Activated B cell treated with CpG ODN at 0.5 μM for 24 hours (primary cell): ENCODE data around the gene SH3RF1. TPM values are rescaled to one million over a fixed set of nuclear protein-coding genes. Genes with fewer than 3 reads are reported as not detected.
"Not testable (repeated sequence)": the region's sequence is repeated elsewhere in the genome, so short reads cannot be mapped to it uniquely, and the experiment has no call there.

Experiments used
- ATAC-seq: fragments of 200-7000 bp; cut with Tn5 transposase; one replicate; pipeline ENCODE4 v1.10.0; 2021; ENCODE audit warnings: low read depth, mild to moderate bottlenecking, moderate library complexity
- CTCF ChIA-PET: fragments of 350-600 bp; sonication (Branson Sonifier 250); formaldehyde crosslinking; loops from one replicate; lab custom pipeline; 2021; ENCODE audit warnings: antibody characterized with exemption; lab: Charles Lee
- POLR2A ChIA-PET: fragments of 350-600 bp; sonication (Branson Sonifier 250); formaldehyde crosslinking; loops from one replicate; lab custom pipeline; 2021; ENCODE audit warnings: antibody characterized with exemption; lab: Charles Lee
- DNase-seq: peaks from one replicate; pipeline ENCODE4 v3.0.0; 2022
- H3K27ac Mint-ChIP-seq: one replicate; pipeline ENCODE4 v1.8.0; 2020; ENCODE audit warnings: mixed read lengths
- H3K27me3 Mint-ChIP-seq: one replicate; pipeline ENCODE4 v1.8.0; 2021; ENCODE audit warnings: mixed read lengths
- H3K36me3 Mint-ChIP-seq: one replicate; pipeline ENCODE4 v1.8.0; 2021; ENCODE audit warnings: low read depth, mixed read lengths
- H3K4me1 Mint-ChIP-seq: one replicate; pipeline ENCODE4 v1.8.0; 2021; ENCODE audit warnings: mixed read lengths
- H3K4me3 Mint-ChIP-seq: one replicate; pipeline ENCODE4 v1.8.0; 2020; ENCODE audit warnings: mild to moderate bottlenecking, mixed read lengths
- H3K9me3 Mint-ChIP-seq: one replicate; pipeline ENCODE4 v1.8.0; 2020; ENCODE audit warnings: mixed read lengths
- intact Hi-C: fragments of 100-400 bp; cut with micrococcal nuclease; formaldehyde crosslinking; loops from one replicate; pipeline ENCODE4 v1.15.1; 2024
- total RNA-seq: library from RNA; stranded (reverse); gene quantifications from 2 replicates; pipeline ENCODE4 v1.2.3, GENCODE V29; 2022
- TF ChIP-seq, protein P1 (sequence below): fragments of 200-600 bp; IDR thresholded peaks from one replicate; pipeline ENCODE4 v1.8.0; 2022; ENCODE audit warnings: antibody characterized with exemption, mild to moderate bottlenecking

Gene SH3RF1
- total RNA-seq, 1 donor from 2014 or later = 7.1 TPM

DNA sequence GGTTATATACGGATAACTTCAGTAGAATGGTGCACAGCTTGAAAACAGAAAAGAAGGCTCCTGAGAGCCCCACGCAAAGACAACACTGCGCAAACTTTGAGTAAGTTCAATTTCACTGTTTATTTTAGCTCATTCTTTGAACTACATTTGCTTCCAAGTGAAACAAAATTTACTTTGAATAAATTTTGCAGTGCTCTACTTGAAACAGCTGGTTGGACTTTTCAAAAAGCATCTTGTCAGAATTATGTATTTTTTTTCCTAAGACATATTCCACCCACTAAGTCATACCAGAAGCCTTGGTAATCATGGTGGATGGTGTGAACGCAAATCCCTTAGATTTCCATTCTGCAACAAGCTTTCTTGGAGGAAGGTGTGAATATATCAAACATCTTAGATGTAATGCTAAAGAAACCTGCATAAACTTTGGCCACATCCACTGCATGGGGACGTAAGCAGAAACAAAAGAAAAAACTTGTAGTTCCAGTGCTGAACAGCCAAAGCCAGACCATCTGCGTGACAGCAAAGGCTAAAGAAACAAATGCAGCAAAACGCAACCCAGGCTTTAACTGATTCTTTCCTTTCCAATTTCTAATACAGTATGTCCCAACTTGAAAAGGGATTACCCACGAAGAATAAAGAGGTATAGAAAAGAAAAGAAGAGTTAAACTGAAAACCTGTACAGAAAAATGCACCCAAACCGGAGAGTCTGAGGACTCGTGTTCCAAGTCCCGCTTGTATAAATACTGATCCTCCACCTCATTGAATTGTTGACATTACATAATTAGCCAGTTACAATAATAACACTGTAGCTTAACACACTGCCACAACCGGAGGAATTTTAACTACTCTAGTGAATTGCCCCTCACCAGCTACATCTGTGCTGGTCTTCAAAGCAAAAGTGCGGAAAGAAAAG, 90.9 kb downstream of the SH3RF1 start:
- peaks cover 4% of the 10 kb centered on the region for H3K4me1 Mint-ChIP-seq
- H3K9me3 Mint-ChIP-seq = no peaks in the 10 kb centered on the region
- H3K36me3 Mint-ChIP-seq = no peaks in the 10 kb centered on the region
- ATAC-seq (no peak), DNase-seq (no peak)
- ChIA-PET CTCF (no interaction called here), POLR2A (no interaction called here)
- intact Hi-C loops = no loop called here
- no peaks in the 10 kb centered on the region for H3K27me3 Mint-ChIP-seq
- TF ChIP-seq, protein P1, sequence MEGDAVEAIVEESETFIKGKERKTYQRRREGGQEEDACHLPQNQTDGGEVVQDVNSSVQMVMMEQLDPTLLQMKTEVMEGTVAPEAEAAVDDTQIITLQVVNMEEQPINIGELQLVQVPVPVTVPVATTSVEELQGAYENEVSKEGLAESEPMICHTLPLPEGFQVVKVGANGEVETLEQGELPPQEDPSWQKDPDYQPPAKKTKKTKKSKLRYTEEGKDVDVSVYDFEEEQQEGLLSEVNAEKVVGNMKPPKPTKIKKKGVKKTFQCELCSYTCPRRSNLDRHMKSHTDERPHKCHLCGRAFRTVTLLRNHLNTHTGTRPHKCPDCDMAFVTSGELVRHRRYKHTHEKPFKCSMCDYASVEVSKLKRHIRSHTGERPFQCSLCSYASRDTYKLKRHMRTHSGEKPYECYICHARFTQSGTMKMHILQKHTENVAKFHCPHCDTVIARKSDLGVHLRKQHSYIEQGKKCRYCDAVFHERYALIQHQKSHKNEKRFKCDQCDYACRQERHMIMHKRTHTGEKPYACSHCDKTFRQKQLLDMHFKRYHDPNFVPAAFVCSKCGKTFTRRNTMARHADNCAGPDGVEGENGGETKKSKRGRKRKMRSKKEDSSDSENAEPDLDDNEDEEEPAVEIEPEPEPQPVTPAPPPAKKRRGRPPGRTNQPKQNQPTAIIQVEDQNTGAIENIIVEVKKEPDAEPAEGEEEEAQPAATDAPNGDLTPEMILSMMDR = no peak
- H3K4me3 Mint-ChIP-seq = no peak overlapping the region
- H3K27ac Mint-ChIP-seq = no peak overlapping the region

DNA sequence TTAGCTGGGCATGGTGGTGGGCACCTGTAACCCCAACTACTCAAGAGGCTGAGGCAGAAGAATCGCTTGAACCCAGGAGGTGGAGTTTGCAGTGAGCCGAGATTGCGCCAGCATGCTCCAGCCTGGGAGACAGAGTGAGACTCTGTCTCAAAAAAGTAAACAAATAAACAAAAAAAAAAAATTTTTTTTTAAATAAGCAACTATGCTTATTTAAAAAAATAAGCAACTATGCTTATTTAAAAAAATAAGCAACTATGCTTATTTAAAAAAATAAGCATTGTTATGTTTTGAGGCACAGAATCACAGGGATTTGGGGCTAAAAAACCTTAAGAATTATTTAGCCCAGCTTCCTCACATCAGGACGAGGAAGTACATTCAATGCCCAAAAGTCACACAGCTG, 92.7 kb downstream of the SH3RF1 start:
- H3K27ac Mint-ChIP-seq, H3K9me3 Mint-ChIP-seq, ATAC-seq, H3K4me1 Mint-ChIP-seq, H3K27me3 Mint-ChIP-seq, CTCF ChIA-PET, DNase-seq, POLR2A ChIA-PET, H3K36me3 Mint-ChIP-seq, H3K4me3 Mint-ChIP-seq, intact Hi-C loops: not testable (repeated sequence)

DNA sequence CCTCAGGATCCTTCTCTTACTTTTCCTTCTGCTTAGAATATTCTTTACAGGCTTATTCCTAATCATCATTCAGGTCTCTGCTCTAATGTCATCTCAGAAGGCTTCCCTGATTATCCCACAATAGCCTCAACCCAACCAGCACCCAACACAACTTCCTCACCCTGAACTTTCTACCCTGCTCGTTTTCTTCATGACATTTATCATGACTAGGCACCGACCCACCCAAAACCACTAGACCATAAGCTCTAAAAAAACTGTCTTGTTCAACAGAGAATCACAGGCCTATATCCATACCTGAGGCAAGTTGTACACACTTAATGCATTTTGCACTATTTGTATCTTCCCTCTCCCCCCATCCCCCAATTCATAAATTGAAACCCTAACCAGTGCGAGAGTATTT, 95.3 kb downstream of the SH3RF1 start:
- H3K27me3 Mint-ChIP-seq = no peaks in the 10 kb centered on the region
- H3K4me1 Mint-ChIP-seq = peaks cover 4% of the 10 kb centered on the region
- intact Hi-C loops = no loop called here
- CTCF ChIA-PET = no interaction called here
- no peak for DNase-seq
- H3K36me3 Mint-ChIP-seq = no peaks in the 10 kb centered on the region
- POLR2A ChIA-PET = no interaction called here
- no peak overlapping the region for H3K27ac Mint-ChIP-seq
- no peak for ATAC-seq
- H3K9me3 Mint-ChIP-seq = no peaks in the 10 kb centered on the region
- H3K4me3 Mint-ChIP-seq = no peak overlapping the region
- TF ChIP-seq, protein P1 = no peak

DNA sequence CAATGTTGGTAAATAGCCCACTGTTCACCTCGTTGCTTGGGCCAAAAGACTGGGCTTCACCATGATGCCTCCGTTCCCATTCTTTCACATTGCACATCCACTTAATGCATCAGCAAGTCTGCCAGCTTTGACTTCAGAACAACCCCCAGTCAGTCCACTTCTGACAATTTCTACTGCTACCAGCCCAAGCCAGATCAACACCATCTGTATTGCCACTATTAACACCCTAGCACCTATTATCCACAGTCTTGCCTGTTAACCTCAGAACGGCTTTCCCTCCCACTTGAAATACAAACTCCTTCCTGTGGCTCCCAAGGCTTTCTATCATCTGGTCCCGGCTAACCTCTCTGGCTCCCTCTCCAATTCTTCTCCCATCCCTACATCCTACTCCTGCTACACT, 95.7 kb downstream of the SH3RF1 start:
- TF ChIP-seq, protein P1 = no peak
- no peak for DNase-seq
- H3K4me1 Mint-ChIP-seq = peaks cover 4% of the 10 kb centered on the region
- ChIA-PET CTCF (no interaction called here), POLR2A (no interaction called here)
- H3K27ac Mint-ChIP-seq = no peak overlapping the region
- H3K4me3 Mint-ChIP-seq = no peak overlapping the region
- no peaks in the 10 kb centered on the region for H3K36me3 Mint-ChIP-seq
- H3K9me3 Mint-ChIP-seq = no peaks in the 10 kb centered on the region
- no peak for ATAC-seq
- no peaks in the 10 kb centered on the region for H3K27me3 Mint-ChIP-seq
- intact Hi-C loops = no loop called here

DNA sequence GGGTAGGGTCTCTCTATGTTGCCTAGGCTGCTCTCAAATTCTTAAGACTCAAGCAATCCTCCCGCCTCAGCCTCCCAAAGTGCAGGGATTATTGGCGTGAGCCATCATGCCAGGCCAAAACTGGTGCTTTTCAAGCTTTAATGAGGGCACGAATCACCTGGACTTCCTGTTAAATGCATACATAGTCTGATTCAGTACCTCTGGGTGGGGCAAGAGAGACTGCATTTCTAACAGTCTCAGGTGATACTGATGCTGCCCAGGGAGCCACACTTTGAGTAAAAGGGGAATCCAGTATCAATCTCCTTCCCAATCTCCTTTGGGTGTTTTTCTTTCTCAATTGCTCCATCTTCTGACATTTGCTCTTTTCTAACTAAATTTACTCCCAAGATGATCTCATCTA, 96.5 kb downstream of the SH3RF1 start:
- no peak overlapping the region for H3K4me3 Mint-ChIP-seq
- DNase-seq (no peak), ATAC-seq (no peak)
- peaks cover 4% of the 10 kb centered on the region for H3K4me1 Mint-ChIP-seq
- no peaks in the 10 kb centered on the region for H3K36me3 Mint-ChIP-seq
- CTCF ChIA-PET = no interaction called here
- H3K9me3 Mint-ChIP-seq = no peaks in the 10 kb centered on the region
- H3K27ac Mint-ChIP-seq = no peak overlapping the region
- no peaks in the 10 kb centered on the region for H3K27me3 Mint-ChIP-seq
- TF ChIP-seq, protein P1 = no peak
- POLR2A ChIA-PET = no interaction called here
- intact Hi-C loops = no loop called here
